GDM1 (cell line): ENCODE results near the gene ATG3.
"Not testable (repeated sequence)": the region's sequence is repeated elsewhere in the genome, so short reads cannot be mapped to it uniquely, and the experiment has no call there.

ENCODE experiments used
- DNase-seq: peaks from one replicate; lab custom pipeline; 2025; lab: John Stamatoyannopoulos, UW

The ATG3 gene

DNA sequence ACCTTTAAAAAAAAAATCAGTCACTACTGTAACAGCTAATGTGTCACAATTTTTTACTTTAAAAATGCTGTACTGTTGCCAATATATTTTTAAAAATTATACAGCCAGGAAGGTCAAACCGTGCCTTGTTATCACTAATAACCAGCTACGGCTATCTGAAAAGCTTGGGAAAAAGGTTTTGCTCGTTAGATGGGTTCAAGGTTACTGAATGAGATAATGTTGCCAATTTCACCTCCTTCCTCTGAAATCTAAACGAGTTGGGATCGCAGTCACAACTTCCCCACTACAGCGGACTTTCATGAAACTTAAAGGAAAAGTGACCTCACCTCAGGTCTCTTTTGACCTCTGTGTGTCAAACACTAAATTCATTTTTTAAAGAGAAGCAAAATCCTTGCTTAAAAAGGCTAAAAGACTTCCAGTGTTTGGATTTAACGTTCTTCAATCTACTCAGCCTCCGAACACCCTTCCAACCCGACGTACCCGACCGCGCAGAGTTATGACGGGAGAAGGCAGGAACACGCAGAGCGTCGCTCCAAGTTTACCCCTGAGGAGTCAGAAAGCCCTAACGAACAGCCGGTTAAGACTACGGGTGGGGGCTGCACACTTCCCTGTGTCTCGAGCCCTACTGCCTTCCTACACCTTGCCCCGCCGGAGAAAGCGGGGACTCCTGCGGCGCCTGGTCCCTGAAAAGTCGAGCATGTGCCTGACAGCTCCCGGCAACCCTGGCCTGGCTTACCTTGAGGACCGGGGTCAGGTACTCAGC is 860 bp downstream of the ATG3 start:
- peak; percentile 58 for DNase-seq

DNA sequence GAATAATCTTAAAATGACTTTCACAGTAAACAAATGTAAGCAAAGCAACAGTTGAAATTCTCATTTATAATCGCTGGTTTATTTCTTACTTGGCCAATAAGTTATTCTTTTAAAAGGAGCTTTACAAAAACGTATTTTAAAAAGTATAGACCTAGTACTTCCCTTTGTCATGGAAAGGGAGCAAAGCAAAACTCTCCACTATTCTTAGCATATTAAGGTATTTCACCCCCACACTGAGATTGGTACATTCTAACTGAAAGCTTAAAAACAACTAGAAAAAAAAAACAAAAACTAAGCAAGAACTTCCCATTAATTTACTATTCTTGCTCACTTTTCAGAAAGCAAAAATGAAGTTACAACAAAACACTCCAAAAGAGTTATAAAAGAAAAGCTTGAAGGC is 1.5 kb downstream of the ATG3 start:
- DNase-seq: no peak

DNA sequence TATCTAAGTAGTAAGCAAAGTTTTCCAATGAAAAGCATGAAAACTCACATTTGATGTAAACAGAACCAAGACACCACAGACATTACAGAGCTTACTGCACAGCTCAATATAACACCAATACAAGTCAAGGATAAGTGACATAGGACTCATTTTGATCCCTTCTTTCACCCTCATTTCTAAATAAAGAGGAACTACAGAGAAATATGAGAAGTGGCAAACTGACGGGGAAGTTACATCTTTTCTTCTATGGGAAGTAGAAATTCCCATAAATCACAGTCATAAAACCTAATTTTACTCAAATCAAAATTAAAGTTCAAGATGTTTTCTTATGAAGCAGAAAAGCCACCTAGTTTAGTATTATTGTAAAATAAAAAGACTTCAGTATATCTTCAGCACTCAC is 3.8 kb downstream of the ATG3 start:
- no peak for DNase-seq

DNA sequence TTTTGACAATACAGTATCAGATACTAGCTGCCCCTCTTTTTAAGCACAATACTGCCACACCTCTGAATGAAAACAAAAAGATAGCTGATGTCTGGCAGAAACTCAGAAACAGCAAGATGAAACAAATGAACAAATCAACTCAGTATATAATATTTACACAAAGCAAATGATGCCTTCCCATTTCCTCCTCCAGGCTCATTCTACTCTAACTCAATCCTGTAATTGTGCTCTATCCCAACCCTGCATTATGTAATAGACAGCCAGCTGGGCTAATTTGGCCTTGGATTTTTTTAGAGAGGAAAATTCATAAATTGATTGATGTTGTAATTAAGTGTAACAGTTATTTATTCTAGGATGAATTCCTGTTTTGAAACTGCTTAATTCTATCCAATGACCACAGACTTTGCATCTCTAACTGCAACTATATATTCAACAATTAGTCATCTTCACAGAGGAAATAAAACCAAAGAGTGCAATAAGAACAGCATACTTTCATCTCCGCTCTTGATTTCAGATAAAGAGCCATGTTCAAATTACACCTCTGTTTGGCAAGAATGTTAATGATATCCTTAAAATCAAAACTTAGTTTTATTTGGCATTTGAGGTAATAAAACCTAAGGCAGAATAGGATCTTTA is 6.1 kb downstream of the ATG3 start:
- no peak for DNase-seq

DNA sequence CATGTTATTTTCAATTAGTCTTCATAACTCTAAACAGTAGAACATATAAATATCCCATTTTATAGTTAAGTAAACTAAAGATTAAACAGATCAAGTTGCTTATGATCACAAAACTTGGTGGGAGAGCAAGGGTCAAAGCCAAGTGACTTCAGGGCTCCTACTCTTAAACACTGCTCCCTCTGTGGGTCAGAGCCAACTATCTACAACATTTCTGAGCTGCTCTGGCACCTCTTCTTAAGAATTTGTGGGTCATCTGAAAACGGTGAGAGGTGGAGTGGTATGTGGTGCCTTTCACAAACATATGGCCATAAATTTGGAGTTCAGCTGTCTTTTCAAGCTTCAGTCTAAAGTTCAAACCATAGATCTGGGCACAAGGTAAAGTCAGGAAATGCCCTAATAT is 10.9 kb downstream of the ATG3 start:
- no peak for DNase-seq

DNA sequence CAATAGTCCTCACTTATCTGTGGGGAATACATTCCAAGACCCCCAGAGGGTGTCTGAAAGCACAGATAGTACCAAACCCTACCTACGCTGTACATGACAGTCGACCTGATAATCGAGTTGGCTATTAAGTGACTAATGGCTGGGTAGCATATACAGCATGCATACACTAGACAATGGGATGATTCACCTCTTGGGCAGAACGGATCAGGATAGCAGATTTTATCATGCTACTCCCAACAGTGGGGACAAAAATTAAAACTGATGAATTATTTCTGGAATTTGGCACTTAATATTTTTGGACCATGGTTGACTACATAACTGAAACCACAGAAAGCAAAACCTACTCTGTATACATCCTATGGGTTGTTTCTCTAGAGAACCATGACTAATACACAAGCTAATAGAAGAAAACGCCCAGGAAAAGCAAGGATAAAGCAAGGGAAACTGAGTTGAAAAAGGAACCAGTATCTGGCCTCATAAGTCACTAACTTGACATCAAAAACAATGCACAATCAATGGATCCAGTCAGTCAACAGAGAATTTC is 15.5 kb downstream of the ATG3 start:
- no peak for DNase-seq

DNA sequence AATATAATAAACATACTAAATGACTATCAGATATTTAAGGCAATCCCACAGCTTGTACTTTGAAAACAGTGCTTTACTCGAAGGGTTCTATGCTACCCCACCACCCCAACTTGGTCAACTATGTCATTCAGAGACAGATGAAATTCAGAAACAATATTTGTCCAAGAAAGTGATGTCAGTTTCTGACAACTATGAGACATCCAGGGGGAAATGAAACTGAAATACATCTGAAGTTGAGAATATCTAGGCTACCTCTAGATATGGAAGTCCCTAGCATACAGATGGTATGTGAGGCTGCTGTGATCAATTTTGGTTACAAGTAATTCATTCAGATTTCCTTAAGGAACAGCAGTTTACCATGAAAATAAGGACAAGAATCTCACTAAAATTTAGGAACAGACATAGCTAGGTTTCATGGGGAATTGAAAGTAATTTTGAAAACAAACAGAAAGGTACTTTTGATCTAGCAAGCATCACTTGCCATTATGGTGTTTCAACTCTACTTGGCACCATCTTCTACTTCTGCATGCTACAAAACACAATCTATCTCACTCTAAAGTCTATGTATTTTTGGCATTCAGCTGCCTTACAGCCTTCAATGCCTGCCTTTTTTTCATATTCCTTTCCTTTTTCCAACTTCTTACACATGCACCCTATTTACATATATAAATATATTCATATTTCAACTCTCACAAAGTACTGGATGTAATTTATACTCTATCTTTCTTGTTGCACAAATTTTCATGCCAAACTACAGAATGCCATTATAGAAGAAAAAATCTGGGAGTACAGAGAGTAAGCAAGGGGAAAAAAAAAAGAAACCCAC is 21.7 kb downstream of the ATG3 start:
- DNase-seq: no peak

DNA sequence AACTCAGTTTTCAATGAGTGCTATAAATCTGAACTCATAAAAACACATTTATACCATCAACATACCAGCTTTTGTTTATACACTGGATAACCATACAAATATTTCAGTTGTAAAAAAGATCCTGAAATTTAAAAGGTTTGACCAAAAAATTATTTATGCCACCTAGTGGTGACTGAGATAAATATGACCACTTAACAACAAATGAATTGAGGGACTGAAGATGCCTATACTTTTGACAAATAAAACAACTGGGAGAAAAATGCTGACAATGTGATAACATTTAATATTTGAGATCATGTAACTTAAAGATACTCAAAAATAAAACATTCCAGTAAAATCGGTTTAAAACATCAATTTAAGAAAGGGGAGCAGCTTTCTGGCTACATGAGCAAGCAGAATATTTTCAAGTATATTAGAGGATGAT is 30.4 kb downstream of the ATG3 start:
- DNase-seq: no peak

DNA sequence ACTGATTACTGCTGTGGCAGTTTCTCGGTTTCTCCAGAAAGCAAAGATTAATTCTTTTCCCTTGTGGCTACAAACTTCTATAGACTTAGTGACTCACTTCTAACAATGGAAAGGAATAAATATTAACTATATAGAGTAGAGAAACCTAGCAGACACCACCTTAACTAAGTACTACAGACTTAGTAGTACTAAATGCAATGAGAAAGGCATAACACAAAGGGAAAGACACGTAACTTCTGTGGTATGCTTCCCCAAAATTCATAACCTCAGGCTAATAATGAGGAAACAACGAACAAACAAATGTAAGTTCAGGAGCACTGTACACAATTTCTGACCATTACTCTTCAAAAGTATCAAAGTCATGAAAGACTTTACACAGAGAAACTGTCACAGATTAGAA is 31.2 kb downstream of the ATG3 start:
- DNase-seq: no peak

DNA sequence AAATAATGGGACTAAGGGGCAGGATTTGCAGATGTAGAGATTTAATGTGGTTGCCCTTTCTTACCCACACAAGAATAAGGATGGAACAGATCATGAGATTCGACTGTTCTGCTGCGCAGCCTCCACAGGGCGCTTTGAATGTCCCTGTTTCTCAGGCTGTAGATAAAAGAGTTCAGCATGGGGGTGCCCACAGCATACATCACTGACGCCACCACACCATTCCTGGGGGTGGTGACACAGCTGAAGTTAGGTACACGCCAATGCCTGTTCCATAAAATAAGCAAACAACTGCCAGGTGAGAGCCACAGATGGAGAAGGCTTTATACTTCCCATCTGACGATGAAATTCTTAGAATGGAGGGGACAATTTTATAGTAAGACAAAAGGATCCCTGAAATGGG is 37.6 kb downstream of the ATG3 start:
- not testable (repeated sequence) for DNase-seq

DNA sequence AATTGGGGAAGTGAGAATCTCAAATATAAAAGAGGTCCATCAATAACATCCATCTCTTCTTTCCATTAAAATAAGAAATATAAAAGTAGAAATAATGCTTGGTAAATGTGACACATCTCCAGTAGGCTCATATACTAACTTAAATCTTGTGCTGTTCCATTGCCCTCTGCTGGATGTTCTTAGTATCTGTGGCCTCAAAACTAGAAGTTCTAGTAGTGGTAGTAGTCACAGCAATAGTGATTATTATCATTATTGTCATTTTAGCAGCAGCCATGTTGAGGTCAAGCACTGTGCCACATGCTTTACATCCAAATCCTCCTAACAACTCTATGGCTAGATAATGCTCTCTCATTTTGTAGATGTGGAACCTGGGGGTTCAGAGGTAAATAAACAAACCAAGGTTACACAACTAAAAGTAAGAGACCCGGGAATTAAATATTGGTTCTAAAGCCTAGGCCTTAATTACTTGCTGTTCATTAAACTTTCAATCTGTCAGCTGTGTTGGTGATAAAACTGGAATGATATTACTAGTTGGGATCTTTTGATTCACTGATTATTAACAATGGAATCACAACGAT is 42.2 kb downstream of the ATG3 start:
- peak; percentile 74 for DNase-seq

DNA sequence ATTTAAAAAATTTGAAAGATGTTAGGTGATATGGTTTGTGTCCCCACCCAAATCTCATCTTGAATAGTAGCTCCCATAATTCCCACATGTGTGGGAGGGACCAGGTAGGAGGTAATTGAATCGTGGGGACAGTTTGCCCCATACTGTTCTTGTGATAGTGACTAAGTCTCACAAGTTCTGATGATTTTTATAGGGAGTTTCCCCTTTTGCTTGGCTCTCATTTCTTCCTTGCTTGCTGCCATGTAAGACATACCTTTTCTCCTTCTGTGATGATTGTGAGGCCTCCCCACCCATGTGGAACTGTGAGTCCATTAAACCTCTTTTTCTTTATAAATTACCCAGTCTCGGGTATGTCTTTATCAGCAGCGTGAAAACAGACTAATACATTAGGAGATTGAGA is 42.8 kb downstream of the ATG3 start:
- not testable (repeated sequence) for DNase-seq

DNA sequence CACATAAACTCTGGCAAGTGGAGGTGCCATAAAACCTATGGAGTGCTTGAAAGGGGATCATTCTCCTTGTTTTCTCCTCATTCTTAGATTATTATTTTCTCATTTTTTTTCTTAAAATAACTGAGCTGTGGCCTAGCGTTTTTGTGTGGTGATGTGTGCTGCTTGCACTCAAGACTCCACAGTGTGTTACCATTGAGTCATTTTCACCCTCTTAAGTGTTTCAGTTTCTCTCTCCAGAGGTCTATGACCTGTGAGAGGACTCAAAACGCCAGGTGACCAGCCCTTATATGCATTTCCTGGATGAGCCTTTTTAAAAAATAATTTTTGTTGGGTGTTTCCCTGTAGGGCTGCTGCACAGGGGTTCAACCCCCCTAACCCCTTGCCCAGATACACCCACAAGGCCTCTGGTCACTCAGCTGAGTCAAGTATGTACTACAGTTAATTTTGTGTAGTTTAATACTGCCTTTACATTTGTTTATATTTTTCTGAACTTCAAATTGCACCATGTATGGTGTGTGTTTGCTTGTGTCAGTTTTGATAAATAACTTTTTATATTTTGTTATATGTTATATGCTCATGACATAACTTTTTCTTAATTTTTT is 47.1 kb downstream of the ATG3 start:
- no peak for DNase-seq

DNA sequence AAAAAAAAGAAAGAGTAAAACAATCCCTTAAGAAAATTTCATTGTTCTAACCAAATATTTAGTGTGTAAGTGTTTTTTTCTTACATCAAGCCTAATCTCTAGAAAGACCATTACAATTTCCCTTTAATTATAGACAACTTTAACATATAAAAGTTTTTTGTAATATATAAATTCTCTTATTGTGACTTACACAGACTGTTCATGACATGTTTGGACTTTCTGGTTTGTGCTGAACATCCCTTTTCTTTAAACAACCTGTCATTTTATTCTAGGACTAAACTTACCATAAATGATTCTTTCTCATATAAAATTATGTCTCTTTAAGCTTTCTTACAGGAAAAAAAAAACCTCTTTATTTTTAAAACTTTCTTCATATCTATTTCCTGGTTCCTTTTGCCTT is 49.4 kb downstream of the ATG3 start:
- no peak for DNase-seq

DNA sequence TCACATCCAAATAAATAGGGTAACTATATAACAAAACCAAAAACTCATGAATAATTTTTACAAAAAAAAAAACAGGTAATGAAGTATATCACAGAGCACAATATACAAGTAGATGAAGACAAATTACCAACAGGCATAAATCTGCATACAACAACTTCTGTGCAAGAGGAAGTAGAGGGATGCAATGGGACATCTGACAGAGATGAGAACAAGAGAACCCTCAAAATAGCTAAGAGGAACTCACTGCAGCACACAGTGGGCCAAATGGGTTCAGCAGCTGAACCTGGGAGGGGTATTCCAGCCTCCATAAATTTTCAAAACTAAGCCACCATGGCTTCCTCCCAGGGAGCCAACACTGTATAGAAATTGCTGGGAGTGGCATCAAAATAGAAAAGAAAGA is 52.9 kb downstream of the ATG3 start:
- DNase-seq: no peak

DNA sequence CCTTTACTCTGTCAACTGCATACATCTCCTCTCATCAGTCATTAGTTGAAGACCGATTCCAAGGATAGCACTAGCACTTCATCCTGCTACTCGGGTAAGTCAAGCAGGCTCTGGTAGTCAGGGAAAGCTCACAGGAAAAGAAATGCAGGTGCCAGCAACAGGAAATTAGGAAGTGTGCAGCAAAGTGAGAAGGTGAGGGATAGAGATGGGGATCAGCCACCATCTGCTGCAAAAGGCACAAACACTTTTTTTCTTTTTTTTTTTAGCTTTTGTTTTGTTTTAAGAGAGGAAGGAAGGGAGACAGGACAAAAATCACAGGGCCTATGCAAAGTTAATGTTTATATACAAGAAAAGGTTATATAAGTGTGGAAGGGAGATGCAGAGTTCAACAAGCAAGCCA is 53.5 kb downstream of the ATG3 start:
- DNase-seq: no peak

DNA sequence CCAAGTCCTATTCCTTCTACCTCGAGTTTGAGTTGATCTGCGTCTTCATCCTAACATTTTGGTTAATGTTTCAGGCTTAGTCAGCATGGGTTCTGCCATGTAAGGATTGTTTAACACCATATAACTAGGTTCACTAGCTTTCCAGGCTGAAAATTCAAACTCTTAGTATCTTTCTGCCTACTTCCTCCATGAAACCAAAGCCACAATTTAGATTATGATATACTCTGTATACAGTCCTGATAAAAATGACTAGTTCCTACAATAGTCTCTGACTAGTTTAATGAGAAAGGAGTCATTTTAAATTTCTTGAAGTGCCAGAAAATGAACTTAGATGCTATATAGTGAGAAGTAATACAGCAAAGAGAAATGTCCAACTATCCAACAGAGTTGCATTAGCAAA is 55.9 kb downstream of the ATG3 start:
- no peak for DNase-seq

DNA sequence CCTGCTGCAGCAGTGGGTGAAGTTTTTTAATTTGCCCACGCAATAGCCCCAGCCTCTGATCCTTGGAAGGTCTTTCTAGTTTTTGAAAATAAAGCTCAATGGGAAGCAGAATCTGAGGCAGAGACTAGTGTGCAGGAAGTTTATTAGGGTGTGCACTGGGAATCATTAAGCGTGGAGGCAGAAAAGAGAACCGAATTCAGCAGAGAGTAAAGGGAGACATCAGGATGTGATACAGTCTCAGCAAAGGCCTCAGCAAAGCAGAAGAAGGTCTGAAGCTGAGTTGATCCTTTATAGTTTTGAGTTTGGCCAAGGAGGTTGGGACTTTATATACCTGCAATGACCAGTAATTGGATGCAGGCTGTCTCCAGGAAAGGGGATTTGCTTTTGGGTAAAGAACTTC is 57.6 kb downstream of the ATG3 start:
- DNase-seq: no peak

DNA sequence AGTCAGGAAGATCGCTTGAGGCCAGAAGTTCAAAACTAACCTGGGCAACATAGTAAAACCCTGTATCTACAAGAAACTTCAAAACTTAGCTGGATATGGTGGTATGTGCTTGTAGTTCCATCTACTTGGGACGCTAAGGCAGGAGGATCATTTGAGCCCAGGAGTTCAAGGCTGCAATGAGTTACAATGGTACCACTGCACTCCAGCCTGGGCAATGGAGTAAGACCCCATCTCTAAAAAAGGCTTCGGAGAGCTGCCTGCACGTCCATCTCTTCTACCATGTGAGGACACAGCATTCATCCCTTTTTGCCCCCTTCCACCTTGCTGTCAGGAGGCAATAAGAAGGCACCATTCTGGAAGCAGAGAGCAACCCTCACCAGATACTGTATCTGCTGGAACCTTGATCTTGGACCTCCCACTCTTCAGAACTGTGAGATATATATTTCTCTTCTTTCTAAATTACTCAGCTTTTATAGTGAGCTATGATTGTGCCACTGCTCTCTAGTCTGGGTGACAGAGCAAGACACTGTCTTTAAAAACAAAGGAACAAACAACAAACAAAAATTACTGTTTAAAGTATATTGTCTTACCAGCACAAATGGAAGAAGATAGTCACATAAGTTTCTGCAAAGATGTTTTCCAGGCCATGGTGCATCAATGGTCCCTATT is 58.3 kb downstream of the ATG3 start:
- DNase-seq: no peak

DNA sequence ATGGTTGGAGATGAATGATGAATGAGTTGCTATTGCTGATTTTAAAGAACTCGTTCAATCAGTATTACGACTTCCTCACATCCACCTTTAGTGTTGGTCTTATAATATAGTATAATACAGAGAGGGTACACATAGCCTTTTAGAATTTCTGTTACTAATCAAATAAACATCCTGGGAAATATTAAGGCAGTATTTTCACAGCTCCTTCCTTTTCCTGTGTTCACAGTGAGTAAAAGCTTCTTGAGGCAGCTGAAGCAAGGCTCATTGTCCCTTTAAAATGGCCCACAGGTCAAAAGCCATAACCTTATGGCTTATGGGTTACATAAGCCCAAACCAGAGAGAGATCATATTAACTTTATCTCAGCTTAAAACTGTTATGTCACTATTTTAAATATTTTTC is 61.1 kb downstream of the ATG3 start:
- DNase-seq: no peak

DNA sequence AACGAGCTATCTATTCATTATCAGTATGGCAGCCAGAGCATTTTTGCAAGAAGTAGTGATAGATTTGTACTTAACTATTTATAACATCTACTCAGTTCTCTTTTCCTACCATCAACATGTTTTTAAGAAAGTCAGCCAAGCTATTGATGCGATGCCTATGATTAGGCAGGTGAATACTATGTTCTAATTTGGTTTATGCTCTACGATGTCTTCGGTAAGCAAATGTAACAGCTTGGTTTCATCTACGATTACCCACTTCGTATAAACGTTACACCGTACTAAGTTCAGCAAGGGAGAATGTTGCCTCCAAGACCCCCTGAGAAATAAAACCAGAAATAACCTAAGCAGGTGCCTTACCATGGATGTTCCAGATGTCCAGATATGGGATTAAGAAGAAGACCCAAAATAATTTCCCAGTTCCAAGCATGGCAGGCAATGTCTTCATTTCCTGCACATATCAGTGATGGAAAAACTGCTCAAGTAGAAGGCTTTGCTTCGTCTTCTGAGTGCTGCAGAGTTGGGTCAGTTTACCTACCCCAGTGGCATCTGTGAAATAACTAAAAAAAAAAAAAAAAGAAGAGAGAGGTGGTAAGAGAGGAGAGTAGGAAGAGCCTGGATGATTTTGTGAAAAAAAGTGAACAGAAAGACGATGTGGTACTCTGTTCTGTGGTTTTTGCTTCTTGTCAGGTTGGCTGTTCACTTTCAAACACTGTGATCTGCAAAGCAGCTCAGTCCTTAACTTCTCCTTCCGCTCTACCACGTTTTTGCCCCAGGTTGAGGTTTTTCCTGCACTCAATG is 62.6 kb downstream of the ATG3 start, which contains the start of gene BTLA:
Gene BTLA, minus strand, starts transcription at position 559 of the 798 bp plus-strand sequence. Its CDS starts 114 bp downstream, at position 445.
- DNase-seq: no peak
